Naive thymus-derived CD4-positive, alpha-beta T cell (primary cell): ENCODE results near the gene CTTNBP2. TPM values are rescaled to one million over a fixed set of nuclear protein-coding genes. Genes with fewer than 3 reads are reported as not detected.

Experiments
- ATAC-seq: fragments of 150-1000 bp; cut with Tn5 transposase; 2 replicates; pipeline ENCODE4 v1.10.0; 2021; ENCODE audit warnings: mild to moderate bottlenecking, moderate library complexity
- CTCF ChIA-PET: fragments of 350-600 bp; sonication (Branson Sonifier 250); formaldehyde crosslinking; loops from one replicate; lab custom pipeline; 2021; ENCODE audit warnings: antibody characterized with exemption; lab: Charles Lee
- POLR2A ChIA-PET: fragments of 350-600 bp; sonication (Branson Sonifier 250); formaldehyde crosslinking; loops from one replicate; lab custom pipeline; 2021; ENCODE audit warnings: antibody characterized with exemption, inconsistent platforms; lab: Charles Lee
- DNase-seq, 9 donors: peaks; one replicate each; pipeline versions ENCODE4 v3.0.0 to v3.0.0-alpha.2; 2020 to 2022; ENCODE audit warnings: mixed read lengths in 1 of 9
- H3K27ac ChIP-seq: one replicate; pipeline ENCODE4 v1.7.0; 2013; ENCODE audit warnings: mild to moderate bottlenecking, low read depth, low read length, moderate library complexity
- H3K27me3 ChIP-seq, 2 donors: one replicate each; pipeline ENCODE4 v1.7.0; 2013; ENCODE audit warnings: low read length in 2 of 2, mild to moderate bottlenecking in 2 of 2, moderate library complexity in 2 of 2; ENCODE audit not compliant: control insufficient read depth in 2 of 2, insufficient read depth in 2 of 2
- H3K36me3 ChIP-seq, 3 experiments: 1 replicate in 2 of 3; 2 replicates in 1 of 3; pipeline ENCODE4 v1.7.0; 2013; ENCODE audit warnings: low read length in 3 of 3, mild to moderate bottlenecking in 3 of 3, moderate library complexity in 1 of 3; ENCODE audit not compliant: insufficient read depth in 3 of 3, control insufficient read depth in 2 of 3
- H3K4me1 ChIP-seq, 2 donors: one replicate each; pipeline ENCODE4 v1.7.0; 2013; ENCODE audit warnings: low read length in 2 of 2, mild to moderate bottlenecking in 2 of 2, moderate library complexity in 1 of 2; ENCODE audit not compliant: control insufficient read depth in 2 of 2, insufficient read depth in 2 of 2
- H3K4me3 ChIP-seq: 2 replicates; pipeline ENCODE4 v1.7.0; 2013; ENCODE audit warnings: mild to moderate bottlenecking, low read length
- H3K9me3 ChIP-seq, 3 experiments: 1 replicate in 2 of 3; 2 replicates in 1 of 3; pipeline ENCODE4 v1.7.0; 2013; ENCODE audit warnings: low read length in 3 of 3; ENCODE audit not compliant: control insufficient read depth in 2 of 3
- H3K27ac Mint-ChIP-seq, 9 donors: one replicate each; pipeline ENCODE4 v1.8.0; 2020 to 2022; ENCODE audit warnings: mixed read lengths in 9 of 9, mild to moderate bottlenecking in 8 of 9, moderate library complexity in 5 of 9, inconsistent platforms in 2 of 9
- H3K27me3 Mint-ChIP-seq, 5 donors: one replicate each; pipeline ENCODE4 v1.8.0; 2021 to 2022; ENCODE audit warnings: mixed read lengths in 5 of 5, mild to moderate bottlenecking in 1 of 5
- H3K36me3 Mint-ChIP-seq, 5 donors: one replicate each; pipeline ENCODE4 v1.8.0; 2020 to 2022; ENCODE audit warnings: mixed read lengths in 5 of 5, mild to moderate bottlenecking in 3 of 5, inconsistent platforms in 1 of 5
- H3K4me1 Mint-ChIP-seq, 7 donors: one replicate each; pipeline ENCODE4 v1.8.0; 2020 to 2022; ENCODE audit warnings: mixed read lengths in 7 of 7, mild to moderate bottlenecking in 3 of 7, inconsistent platforms in 1 of 7
- H3K4me3 Mint-ChIP-seq, 10 donors: one replicate each; pipeline ENCODE4 v1.8.0; 2020 to 2022; ENCODE audit warnings: mild to moderate bottlenecking in 10 of 10, mixed read lengths in 10 of 10, moderate library complexity in 6 of 10, inconsistent platforms in 2 of 10
- H3K9me3 Mint-ChIP-seq, 11 donors: one replicate each; pipeline ENCODE4 v1.8.0; 2020 to 2022; ENCODE audit warnings: mixed read lengths in 11 of 11, mild to moderate bottlenecking in 4 of 11, inconsistent platforms in 1 of 11, moderate library complexity in 1 of 11
- intact Hi-C, 2 donors: fragments of 100-400 bp; cut with micrococcal nuclease; formaldehyde crosslinking; loops; one replicate each; pipeline ENCODE4 v1.15.1; 2023
- polyA plus RNA-seq, 2 donors: library from polyadenylated mRNA; unstranded; fragments of 300-500 nt; fragmentation: Illumina TruSeq; gene quantifications; one replicate each; pipeline ENCODE4 v1.2.3, GENCODE V29; 2021
- total RNA-seq, 6 experiments: library from RNA in 5 of 6; stranded (reverse) in 5 of 6; gene quantifications; 1 replicate in 5 of 6; 2 replicates in 1 of 6; pipeline ENCODE4 v1.2.3 and lab custom pipeline; 2021 to 2026

Gene CTTNBP2
- total and polyA plus RNA-seq, 7 experiments from 2014 or later: 0.16 to 0.30 (median 0.27) TPM; not detected in 4

DNA sequence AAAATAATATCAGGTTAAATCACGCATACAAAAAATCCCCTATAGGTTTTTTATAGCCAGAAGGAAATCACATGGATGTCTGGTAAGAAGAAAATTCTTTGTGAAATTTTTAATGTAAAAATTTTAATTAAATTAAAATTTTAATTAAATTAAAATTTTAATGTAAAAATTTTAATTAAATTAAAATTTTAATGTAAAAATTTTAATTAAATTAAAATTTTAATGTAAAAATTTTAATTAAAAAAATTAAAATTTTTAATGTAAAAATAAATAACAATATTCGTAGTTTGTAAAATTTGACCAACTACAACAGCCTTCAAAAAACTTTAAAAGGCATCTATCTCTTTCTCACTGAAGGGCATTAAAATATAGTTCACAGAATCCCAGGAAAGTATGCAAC lies 61.5 kb downstream of the CTTNBP2 start:
- H3K9me3 Mint-ChIP-seq: no peaks in the 10 kb centered on the region
- H3K4me1 Mint-ChIP-seq: no peaks in the 10 kb centered on the region
- Histone ChIP-seq H3K4me1 (no peaks in the 10 kb centered on the region), H3K27ac (no peak overlapping the region), H3K9me3 (no peaks in the 10 kb centered on the region), H3K27me3 (no peaks in the 10 kb centered on the region), H3K4me3 (no peak overlapping the region), H3K36me3 (no peaks in the 10 kb centered on the region)
- H3K27ac Mint-ChIP-seq: no peak overlapping the region
- ChIA-PET POLR2A (no interaction called here), CTCF (no interaction called here)
- ATAC-seq: no peak
- H3K36me3 Mint-ChIP-seq: no peaks in the 10 kb centered on the region
- intact Hi-C loops: no loop called here
- no peak overlapping the region for H3K4me3 Mint-ChIP-seq
- DNase-seq: no peak
- H3K27me3 Mint-ChIP-seq: peaks cover 0 to 8% (median 0%) of the 10 kb centered on the region in 5 donors

DNA sequence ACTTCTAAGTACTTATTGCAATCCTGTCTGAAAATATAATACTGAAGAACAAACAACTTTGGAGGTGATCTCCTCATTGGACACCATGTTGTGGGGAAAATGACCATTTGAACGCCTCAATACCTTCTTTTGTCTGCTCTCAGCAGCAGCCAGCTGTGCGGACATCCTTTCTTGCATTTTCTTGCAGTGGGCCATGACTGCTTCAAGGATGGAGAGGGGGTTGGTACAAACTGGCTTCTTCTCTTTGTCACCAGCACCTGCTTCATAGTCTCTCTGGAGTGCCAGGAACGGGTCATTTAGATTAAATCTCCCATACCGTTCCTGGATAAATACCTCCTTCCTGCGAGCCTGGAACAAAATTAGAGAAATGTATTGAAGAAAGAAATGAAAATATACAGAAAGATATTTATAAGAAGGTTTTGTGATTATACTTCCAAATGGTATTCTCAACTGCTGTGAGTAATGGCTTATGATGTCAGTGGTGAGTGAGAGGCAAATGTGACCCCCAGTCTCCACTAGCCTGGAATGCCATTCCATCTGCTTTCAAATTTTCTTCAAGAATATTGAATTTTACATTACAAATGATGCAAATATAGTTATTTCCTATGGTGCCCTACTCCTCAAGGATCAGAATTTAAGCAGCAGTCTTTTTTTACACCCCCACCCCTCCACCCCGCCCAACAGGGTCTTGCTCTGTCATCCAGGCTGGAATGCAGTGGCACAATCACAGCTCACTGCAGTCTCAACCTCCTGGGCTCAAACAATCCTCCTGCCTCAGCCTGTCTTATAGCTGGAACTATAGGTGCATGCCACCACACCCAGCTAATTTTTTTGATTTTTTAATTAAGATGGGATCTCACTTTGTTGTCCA lies 62.4 kb downstream of the CTTNBP2 start:
- POLR2A ChIA-PET: no interaction called here
- H3K4me1 ChIP-seq: no peaks in the 10 kb centered on the region
- no peak overlapping the region for H3K27ac ChIP-seq
- Mint-ChIP-seq H3K27me3 (peaks cover 0 to 8% (median 0%) of the 10 kb centered on the region in 5 donors), H3K27ac (no peak overlapping the region), H3K4me1 (no peaks in the 10 kb centered on the region), H3K9me3 (no peaks in the 10 kb centered on the region), H3K36me3 (no peaks in the 10 kb centered on the region), H3K4me3 (no peak overlapping the region)
- intact Hi-C loops: no loop called here
- H3K4me3 ChIP-seq: no peak overlapping the region
- no peak for DNase-seq
- ATAC-seq: no peak
- no peaks in the 10 kb centered on the region for H3K27me3 ChIP-seq
- CTCF ChIA-PET: no interaction called here
- no peaks in the 10 kb centered on the region for H3K9me3 ChIP-seq
- no peaks in the 10 kb centered on the region for H3K36me3 ChIP-seq

- Mint-ChIP-seq H3K4me1 (no peaks in the 10 kb centered on the region), H3K27ac (no peak overlapping the region), H3K36me3 (no peaks in the 10 kb centered on the region), H3K4me3 (no peak overlapping the region), H3K9me3 (no peaks in the 10 kb centered on the region), H3K27me3 (peaks cover 0 to 8% (median 0%) of the 10 kb centered on the region in 5 donors)
- no peak for DNase-seq
- Histone ChIP-seq H3K4me3 (no peak overlapping the region), H3K9me3 (no peaks in the 10 kb centered on the region), H3K27me3 (no peaks in the 10 kb centered on the region), H3K36me3 (no peaks in the 10 kb centered on the region), H3K27ac (no peak overlapping the region), H3K4me1 (no peaks in the 10 kb centered on the region)
- intact Hi-C loops: no loop called here
- ChIA-PET POLR2A (interaction anchor here (0.6 kb wide), 1 partner anchor 43 kb away, joined by 3 read pairs; no protein-coding TSS in a partner anchor), CTCF (no interaction called here)
- no peak for ATAC-seq
Observed at GRCh38 chr7:117809958-117810357, 63.3 kb downstream of the CTTNBP2 start.

DNA sequence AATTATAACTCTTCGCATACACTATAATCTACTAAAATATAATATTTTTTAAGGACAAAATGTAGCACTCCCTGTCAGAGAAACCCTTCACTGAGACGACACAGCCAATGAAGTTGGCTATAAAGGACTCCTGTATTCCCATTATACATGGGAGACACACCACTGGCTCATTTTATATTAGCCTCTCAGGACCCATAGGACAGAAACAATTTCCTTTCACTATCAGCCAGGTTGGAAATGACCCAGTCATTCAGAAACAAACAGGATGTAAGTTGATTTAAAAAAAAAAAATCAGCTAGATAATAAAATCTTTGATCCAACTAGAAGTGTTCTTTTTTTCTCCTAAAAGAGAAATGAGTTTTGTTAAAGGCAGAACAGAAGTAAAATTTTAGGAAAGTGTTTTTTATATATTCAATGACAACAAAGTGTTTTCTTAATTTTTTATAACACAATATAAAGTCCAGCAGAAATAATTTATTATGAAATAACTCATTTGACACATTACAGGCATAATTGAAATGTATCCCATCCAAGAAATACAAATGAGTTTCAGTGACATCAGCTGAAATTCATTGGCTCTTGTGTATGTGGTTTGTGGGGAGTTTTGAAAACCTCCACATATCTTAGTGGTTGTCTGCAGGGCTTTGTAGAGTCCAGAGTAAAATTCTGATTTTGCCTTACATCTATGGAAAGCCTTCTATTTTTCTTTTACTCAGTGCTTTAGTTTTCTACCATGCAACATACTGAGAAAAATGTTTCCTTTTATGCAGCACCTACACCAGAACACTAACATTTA lies 64.1 kb downstream of the CTTNBP2 start:
- no peaks in the 10 kb centered on the region for H3K27me3 ChIP-seq
- no peaks in the 10 kb centered on the region for H3K4me1 ChIP-seq
- no peak overlapping the region for H3K4me3 Mint-ChIP-seq
- H3K27ac ChIP-seq: no peak overlapping the region
- H3K9me3 ChIP-seq: no peaks in the 10 kb centered on the region
- intact Hi-C loops: no loop called here
- CTCF ChIA-PET: no interaction called here
- H3K27me3 Mint-ChIP-seq: peaks cover 0 to 8% (median 0%) of the 10 kb centered on the region in 5 donors
- DNase-seq (no peak), ATAC-seq (no peak)
- no peaks in the 10 kb centered on the region for H3K4me1 Mint-ChIP-seq
- no peak overlapping the region for H3K27ac Mint-ChIP-seq
- H3K36me3 ChIP-seq: no peaks in the 10 kb centered on the region
- H3K36me3 Mint-ChIP-seq: no peaks in the 10 kb centered on the region
- no peak overlapping the region for H3K4me3 ChIP-seq
- POLR2A ChIA-PET: interaction anchor here (0.6 kb wide), 1 partner anchor 42 kb away, joined by 3 read pairs; no protein-coding TSS in a partner anchor
- peaks cover 0 to 2% (median 0%) of the 10 kb centered on the region in 11 donors for H3K9me3 Mint-ChIP-seq

DNA sequence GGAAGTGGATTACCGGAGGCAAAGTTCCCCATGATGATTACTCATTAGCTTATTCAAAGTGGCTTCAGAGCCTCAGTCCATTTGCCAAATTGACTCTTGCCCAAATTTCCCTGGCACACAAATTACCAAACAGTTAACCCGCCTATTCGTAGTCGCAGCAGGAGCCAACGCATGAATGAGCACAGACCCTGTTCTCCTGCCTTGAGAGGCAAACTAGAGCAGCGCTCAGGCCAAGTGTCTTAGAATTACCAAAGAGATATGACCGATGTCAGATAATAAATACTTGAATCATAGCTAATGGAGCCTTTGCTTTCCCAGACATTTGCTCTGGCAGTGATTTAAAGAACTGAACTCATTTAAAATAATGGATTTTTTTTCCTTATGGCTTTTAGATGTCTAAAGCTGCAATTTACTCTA lies 64.9 kb downstream of the CTTNBP2 start:
- ChIA-PET CTCF (no interaction called here), POLR2A (no interaction called here)
- Mint-ChIP-seq H3K9me3 (peaks cover 0 to 2% (median 0%) of the 10 kb centered on the region in 11 donors), H3K4me1 (no peaks in the 10 kb centered on the region), H3K4me3 (no peak overlapping the region), H3K27me3 (peaks cover 0 to 8% (median 0%) of the 10 kb centered on the region in 5 donors), H3K36me3 (no peaks in the 10 kb centered on the region), H3K27ac (no peak overlapping the region)
- intact Hi-C loops: no loop called here
- Histone ChIP-seq H3K4me3 (no peak overlapping the region), H3K9me3 (no peaks in the 10 kb centered on the region), H3K27me3 (no peaks in the 10 kb centered on the region), H3K4me1 (no peaks in the 10 kb centered on the region), H3K36me3 (no peaks in the 10 kb centered on the region), H3K27ac (no peak overlapping the region)
- DNase-seq (no peak), ATAC-seq (no peak)

DNA sequence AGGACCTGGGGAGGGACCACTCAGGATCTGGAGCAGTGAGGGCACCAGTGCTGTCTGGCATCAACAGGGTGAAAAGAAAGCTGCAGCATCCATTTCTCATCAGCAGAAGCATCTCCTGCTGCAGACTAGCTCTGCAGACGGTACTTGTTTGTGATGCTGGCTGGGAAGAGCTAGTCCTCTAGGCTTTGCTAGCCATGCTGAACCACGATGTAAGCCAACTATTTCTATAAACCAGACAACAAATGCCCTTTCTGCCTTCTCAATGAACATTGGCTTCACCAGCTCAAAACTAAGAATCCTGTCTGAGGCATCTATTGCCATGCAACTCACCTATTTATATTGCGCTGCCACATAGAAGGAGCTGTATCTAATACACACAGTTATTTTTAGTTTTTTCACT lies 65.6 kb downstream of the CTTNBP2 start:
- H3K4me1 Mint-ChIP-seq: no peaks in the 10 kb centered on the region

More for the DNA sequence above, 65.6 kb downstream of the CTTNBP2 start:
- no peaks in the 10 kb centered on the region for H3K4me1 ChIP-seq
- peaks cover 0 to 8% (median 0%) of the 10 kb centered on the region in 5 donors for H3K27me3 Mint-ChIP-seq
- no peaks in the 10 kb centered on the region for H3K36me3 Mint-ChIP-seq
- no peak overlapping the region for H3K27ac Mint-ChIP-seq
- peaks cover 0 to 2% (median 0%) of the 10 kb centered on the region in 11 donors for H3K9me3 Mint-ChIP-seq
- no peaks in the 10 kb centered on the region for H3K9me3 ChIP-seq
- ATAC-seq (no peak), DNase-seq (no peak)
- H3K36me3 ChIP-seq: no peaks in the 10 kb centered on the region
- CTCF ChIA-PET: no interaction called here
- no peaks in the 10 kb centered on the region for H3K27me3 ChIP-seq
- intact Hi-C loops: no loop called here
- H3K4me3 ChIP-seq: no peak overlapping the region
- no peak overlapping the region for H3K27ac ChIP-seq
- no peak overlapping the region for H3K4me3 Mint-ChIP-seq
- POLR2A ChIA-PET: no interaction called here
